ENCODE measurements around the gene KCNC1.

DNA sequence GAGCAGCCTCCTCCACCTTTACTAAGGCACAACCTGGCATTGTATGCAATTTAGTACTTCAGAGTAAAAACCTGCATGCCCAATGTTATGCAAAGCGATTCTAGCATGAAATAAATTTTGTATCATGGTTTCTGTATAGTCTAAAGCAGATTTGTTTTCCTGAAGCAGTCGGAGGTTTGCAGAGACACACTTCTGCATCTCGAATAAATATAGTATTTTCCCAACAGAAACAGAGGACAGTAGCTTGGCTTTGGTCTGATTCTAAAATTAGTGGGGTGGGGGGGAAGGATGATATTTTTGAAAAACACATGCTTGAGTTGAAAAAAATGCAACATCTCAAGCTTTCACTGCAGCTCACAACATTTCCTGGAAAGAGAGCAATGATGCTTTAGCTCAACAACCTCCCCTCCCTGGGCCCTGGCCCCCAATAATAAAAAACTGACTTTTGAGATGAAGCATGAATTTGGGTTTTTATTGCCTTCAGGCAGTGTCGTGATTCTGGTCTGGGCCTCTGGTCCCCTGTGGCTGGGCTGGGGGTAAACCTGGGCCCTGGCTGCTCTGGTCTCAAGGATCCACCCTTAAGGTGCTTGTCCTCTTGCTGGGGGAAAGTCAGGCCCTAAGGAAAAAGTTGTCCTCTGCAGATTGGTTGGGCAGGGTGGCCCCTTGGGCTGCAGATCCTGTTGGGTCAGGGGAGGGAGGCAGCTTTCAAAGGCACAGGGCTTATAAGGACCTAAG, 48.2 kb downstream of the KCNC1 start:
- TF ChIP-seq GATA2 (IDR thresholded peaks at IDR 0.05; ENCODE audit: low read depth, low read length) = no peak
- no peak for TF ChIP-seq GATA3 (IDR thresholded peaks at IDR 0.05; ENCODE audit: low read depth, low read length)

Measured in SH-SY5Y (cell line).